ENCODE measurements around the gene MMP25.

The MMP25 gene

GRCh38 chr16:3017344-3017743 lies 29.0 kb upstream of the MMP25 start:
- no peak for FAIRE-seq

- no peak for FAIRE-seq
Measured at GRCh38 chr16:3017794-3018506, 28.4 kb upstream of the MMP25 start, which contains the start of gene CLDN6. Gene CLDN6 (minus strand): TSS chr16:3018183. CDS start chr16:3016021, 2,162 bp downstream.

DNA sequence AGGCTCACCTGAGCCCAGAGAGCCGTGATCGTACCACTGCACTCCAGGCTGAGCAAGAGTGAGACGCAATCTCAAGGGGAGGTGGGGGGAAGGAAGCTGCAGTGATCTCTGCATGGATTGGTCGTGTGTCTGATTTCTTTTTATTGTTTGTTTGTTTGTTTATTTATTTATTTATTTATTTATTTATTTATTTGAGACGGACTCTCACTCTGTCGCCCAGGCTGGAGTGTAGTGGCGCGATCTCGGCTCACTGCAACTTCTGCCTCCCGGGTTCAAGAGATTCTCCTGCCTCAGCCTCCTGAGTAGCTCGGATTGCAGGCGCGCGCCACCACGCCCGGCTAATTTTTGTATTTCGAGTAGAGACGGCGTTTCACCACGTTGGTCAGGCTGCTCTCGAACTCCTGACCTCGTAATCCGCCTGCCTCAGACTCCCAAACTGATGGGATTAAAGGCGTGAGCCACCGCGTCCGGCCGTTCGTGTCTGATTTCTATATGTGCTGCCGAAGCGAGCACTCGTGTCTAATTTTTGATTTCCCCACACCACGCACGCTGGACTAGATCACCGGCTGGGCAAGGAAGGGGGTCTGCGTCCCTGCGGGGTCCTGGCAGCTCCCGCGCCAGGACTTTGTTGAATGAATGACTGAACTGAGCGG lies 26.6 kb upstream of the MMP25 start:
- no peak for FAIRE-seq

GRCh38 chr16:3020247-3020603 lies 26.1 kb upstream of the MMP25 start, which contains the start of gene TNFRSF12A:
Gene TNFRSF12A (plus strand): TSS chr16:3020368. CDS start chr16:3020398, 30 bp downstream.
- FAIRE-seq: no peak

GRCh38 chr16:3020604-3021448 lies 25.5 kb upstream of the MMP25 start:
- no peak for FAIRE-seq

GRCh38 chr16:3021449-3022207 lies 24.7 kb upstream of the MMP25 start:
- FAIRE-seq: peak; percentile 74

DNA sequence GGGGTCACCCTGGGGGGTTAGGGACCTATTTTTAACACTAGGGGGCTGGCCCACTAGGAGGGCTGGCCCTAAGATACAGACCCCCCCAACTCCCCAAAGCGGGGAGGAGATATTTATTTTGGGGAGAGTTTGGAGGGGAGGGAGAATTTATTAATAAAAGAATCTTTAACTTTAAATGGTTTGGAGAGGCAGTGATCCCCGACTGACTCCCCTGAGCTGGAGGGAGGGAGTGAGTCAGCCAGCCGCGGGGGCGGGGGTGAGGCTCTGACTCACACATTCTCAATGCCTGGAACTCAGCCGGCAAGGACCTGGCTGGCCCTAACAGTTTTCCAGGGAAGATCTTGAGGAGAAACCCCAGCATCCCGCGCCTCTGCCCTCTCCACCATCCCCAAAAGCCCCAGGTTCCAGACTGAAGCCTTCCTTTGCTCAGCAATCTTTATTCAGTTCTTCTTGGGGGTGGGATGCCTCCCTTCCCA lies 24.1 kb upstream of the MMP25 start:
- FAIRE-seq: no peak

DNA sequence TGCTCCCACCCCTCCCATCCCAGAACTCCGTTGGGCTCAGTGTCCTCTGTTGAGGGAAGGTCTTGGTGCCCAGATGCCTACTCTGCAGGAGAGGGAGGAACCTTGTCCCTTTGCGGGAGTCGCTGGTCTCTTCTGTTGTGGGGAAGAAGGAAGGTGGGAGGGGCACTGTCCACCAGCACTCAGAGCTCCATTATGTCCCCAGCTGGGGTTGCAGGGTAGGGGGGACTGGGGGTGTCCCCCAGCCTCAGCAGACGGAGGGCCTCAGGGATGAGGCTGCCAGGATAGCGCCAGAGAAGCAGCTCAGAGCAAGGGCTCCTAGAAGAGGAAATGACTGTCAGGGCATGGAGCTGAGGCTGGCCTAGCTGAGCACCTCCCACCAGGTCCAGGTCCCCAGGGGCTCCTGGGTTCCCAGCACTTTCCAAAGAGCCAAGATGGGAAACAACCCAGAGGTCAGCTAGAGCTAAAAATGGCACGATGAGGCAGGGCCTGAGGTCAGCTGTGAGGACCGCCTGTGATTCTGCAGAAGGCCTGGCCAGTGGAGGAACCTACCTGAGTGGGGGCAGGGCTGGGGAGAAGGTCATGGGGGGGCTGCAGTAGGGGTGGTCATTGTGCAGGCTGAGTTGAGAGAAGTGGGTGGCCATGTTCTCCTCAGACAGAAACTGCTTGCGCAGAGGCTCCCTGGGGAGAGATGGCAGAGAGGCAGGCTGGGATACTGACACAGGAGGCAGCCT lies 23.5 kb upstream of the MMP25 start:
- no peak for FAIRE-seq

- no peak for FAIRE-seq
Measured at GRCh38 chr16:3023415-3023668, 23.0 kb upstream of the MMP25 start.

DNA sequence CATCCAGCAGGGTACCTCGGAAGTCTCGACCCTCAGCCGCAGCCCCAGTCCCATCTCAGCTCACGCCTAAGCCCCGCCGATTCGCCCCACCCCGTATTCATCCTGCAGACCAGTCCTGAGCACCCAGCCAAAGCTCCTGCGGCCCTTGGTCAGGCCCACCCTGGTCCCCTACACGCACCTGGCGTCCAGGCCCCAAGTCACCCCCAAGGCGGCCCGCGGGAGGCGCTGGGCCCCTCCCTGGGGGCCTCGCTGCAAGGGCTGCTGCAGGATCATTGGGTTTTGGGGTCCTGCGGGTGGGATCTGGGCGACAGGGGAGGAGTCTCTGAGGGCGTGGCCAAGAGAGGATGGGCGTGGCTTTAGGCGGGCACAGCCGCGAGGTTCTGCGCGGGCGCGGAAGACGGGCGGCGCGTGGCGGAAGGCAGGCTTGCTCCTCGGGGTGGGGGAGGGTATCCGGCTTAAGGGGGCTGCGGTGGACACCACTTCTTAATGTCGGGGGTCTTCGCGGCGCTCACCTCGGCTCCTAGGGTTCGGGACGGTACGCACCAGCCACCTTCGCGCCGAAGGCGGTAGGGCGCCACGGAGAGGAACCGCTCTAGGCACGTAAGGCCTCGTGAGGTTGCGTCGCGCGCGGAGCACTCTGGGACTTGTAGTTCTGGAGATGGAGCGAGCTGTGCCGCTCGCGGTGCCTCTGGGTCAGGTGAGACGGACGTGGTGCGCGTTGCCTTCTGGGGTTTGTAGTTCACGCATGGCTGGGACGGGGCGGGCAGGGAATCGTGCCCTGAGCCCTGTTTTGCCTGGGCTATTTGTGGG lies 22.5 kb upstream of the MMP25 start, which contains the start of the genes HCFC1R1 and THOC6:
Gene HCFC1R1 (minus strand): TSS at position 274 of the 810 bp plus-strand sequence. CDS start 1 bp downstream, at position 273.
Gene THOC6 (plus strand): TSS at position 367 of the 810 bp plus-strand sequence. CDS start 292 bp downstream, at position 659.
- FAIRE-seq: peak; percentile 47

- FAIRE-seq: no peak
Measured at GRCh38 chr16:3025032-3026002, 21.0 kb upstream of the MMP25 start.

GRCh38 chr16:3026003-3026378 lies 20.4 kb upstream of the MMP25 start:
- no peak for FAIRE-seq

- no peak for FAIRE-seq
Measured at GRCh38 chr16:3026609-3027488, 19.5 kb upstream of the MMP25 start.

GRCh38 chr16:3027489-3027795 lies 18.9 kb upstream of the MMP25 start:
- FAIRE-seq: no peak

- FAIRE-seq: no peak
Measured at GRCh38 chr16:3027983-3028715, 18.2 kb upstream of the MMP25 start.

GRCh38 chr16:3028716-3029319 lies 17.5 kb upstream of the MMP25 start:
- FAIRE-seq: no peak

- no peak for FAIRE-seq
Measured at GRCh38 chr16:3029491-3030221, 16.7 kb upstream of the MMP25 start.

Data from TTC549 (cell line).